ENCODE results near the gene DLGAP1. TPM values are rescaled to one million over a fixed set of nuclear protein-coding genes. Genes with fewer than 3 reads are reported as not detected.

Gene DLGAP1
- total and polyA plus RNA-seq, 2 donors (not counting 1 experiment from before 2014, with no cell fraction given): 0.07 to 0.61 TPM

- Histone ChIP-seq H2AFZ (ENCODE audit: insufficient read depth, low read depth, low read length, poor library complexity, severe bottlenecking) (no peak overlapping the region), H3K9me3 (ENCODE audit: control extremely low read depth in 1 of 3, control insufficient read depth in 2 of 3, insufficient read depth in 1 of 3, low read length in 2 of 3) (no peaks in the 10 kb centered on the region), H3K4me1 (ENCODE audit: control insufficient read depth in 2 of 2, insufficient read depth in 2 of 2, low read length in 2 of 2) (peaks cover 16 to 21% of the 10 kb centered on the region in 2 donors), H3K4me2 (replicated peaks; ENCODE audit: low read depth, low read length, poor library complexity, severe bottlenecking) (no peak overlapping the region), H3K79me2 (ENCODE audit: control insufficient read depth, insufficient read depth, low read length) (no peaks in the 10 kb centered on the region), H3K4me3 (ENCODE audit: control extremely low read depth in 1 of 5, extremely low read depth in 1 of 5, insufficient read depth in 1 of 5, low read depth in 2 of 5, low read length in 4 of 5) (no peak overlapping the region), H4K20me1 (ENCODE audit: control insufficient read depth, insufficient read depth, low read length, poor library complexity, severe bottlenecking) (no peaks in the 10 kb centered on the region), H3K27ac (ENCODE audit: low read length in 2 of 2) (no peak overlapping the region), H3K27me3 (replicated peaks in 1 of 4; ENCODE audit: control extremely low read depth in 1 of 4, control insufficient read depth in 3 of 4, insufficient read depth in 4 of 4, low read length in 3 of 4) (no peaks in the 10 kb centered on the region), H3K9ac (ENCODE audit: low read length) (no peak overlapping the region), H3K36me3 (replicated peaks in 1 of 2; ENCODE audit: control extremely low read depth in 1 of 2, control insufficient read depth in 1 of 2, extremely low read depth in 1 of 2, insufficient read depth in 2 of 2, low read length in 1 of 2) (no peaks in the 10 kb centered on the region)
- Mint-ChIP-seq H3K9me3 (ENCODE audit: insufficient read depth) (no peaks in the 10 kb centered on the region), H3K4me3 (no peak overlapping the region), H3K27me3 (no peaks in the 10 kb centered on the region), H3K27ac (no peak overlapping the region), H3K4me1 (peaks cover 26% of the 10 kb centered on the region)
- DNase-seq (peak; percentile 30), ATAC-seq (ENCODE audit: low read depth) (no peak)
- ChIA-PET POLR2A (interaction anchor here (0.6 to 1.8 kb wide), 2 partner anchors 212 to 367 kb away, joined by 3 to 4 read pairs; no protein-coding TSS in a partner anchor), CTCF (interaction anchor here (0.6 to 10.7 kb wide), 27 partner anchors 9 to 670 kb away, joined by 3 to 430 read pairs (median 14); partner anchors contain the start of gene MYL12A)
- no peak for TF ChIP-seq CTCF (IDR thresholded peaks at IDR 0.05)
- no peak for TF ChIP-seq EZH2 (IDR thresholded peaks at IDR 0.05; ENCODE audit: borderline replicate concordance, insufficient read depth, low read depth, low read length, poor library complexity, severe bottlenecking)
- intact Hi-C loops (cut with micrococcal nuclease): loop anchor here (5.0 kb wide), 2 partner anchors 672 to 732 kb away; no protein-coding TSS in a partner anchor
- 0% methylated on average over 2 of the region's 6 CpGs for WGBS (ENCODE audit: insufficient coverage)
Observed at GRCh38 chr18:3664563-3665178, 790.4 kb downstream of the DLGAP1 start.

- Histone ChIP-seq H3K9me3 (ENCODE audit: control extremely low read depth in 1 of 3, control insufficient read depth in 2 of 3, insufficient read depth in 1 of 3, low read length in 2 of 3) (no peaks in the 10 kb centered on the region), H3K9ac (ENCODE audit: low read length) (no peak overlapping the region), H3K27me3 (replicated peaks in 1 of 4; ENCODE audit: control extremely low read depth in 1 of 4, control insufficient read depth in 3 of 4, insufficient read depth in 4 of 4, low read length in 3 of 4) (no peaks in the 10 kb centered on the region), H2AFZ (ENCODE audit: insufficient read depth, low read depth, low read length, poor library complexity, severe bottlenecking) (no peak overlapping the region), H3K27ac (ENCODE audit: low read length in 2 of 2) (no peak overlapping the region), H3K4me3 (ENCODE audit: control extremely low read depth in 1 of 5, extremely low read depth in 1 of 5, insufficient read depth in 1 of 5, low read depth in 2 of 5, low read length in 4 of 5) (no peak overlapping the region), H4K20me1 (ENCODE audit: control insufficient read depth, insufficient read depth, low read length, poor library complexity, severe bottlenecking) (no peaks in the 10 kb centered on the region), H3K4me1 (ENCODE audit: control insufficient read depth in 2 of 2, insufficient read depth in 2 of 2, low read length in 2 of 2) (peaks cover 16 to 21% of the 10 kb centered on the region in 2 donors), H3K36me3 (replicated peaks in 1 of 2; ENCODE audit: control extremely low read depth in 1 of 2, control insufficient read depth in 1 of 2, extremely low read depth in 1 of 2, insufficient read depth in 2 of 2, low read length in 1 of 2) (no peaks in the 10 kb centered on the region), H3K4me2 (replicated peaks; ENCODE audit: low read depth, low read length, poor library complexity, severe bottlenecking) (no peak overlapping the region), H3K79me2 (ENCODE audit: control insufficient read depth, insufficient read depth, low read length) (no peaks in the 10 kb centered on the region)
- CTCF ChIA-PET: interaction anchor here (1.0 to 10.7 kb wide), 18 partner anchors 11 to 416 kb away, joined by 3 to 430 read pairs (median 20); partner anchors contain the start of gene MYL12A
- DNase-seq (no peak), ATAC-seq (ENCODE audit: low read depth) (no peak)
- peaks cover 26% of the 10 kb centered on the region for H3K4me1 Mint-ChIP-seq
- POLR2A ChIA-PET: interaction anchor here (0.6 to 1.8 kb wide), 2 partner anchors 211 to 367 kb away, joined by 3 to 4 read pairs; no protein-coding TSS in a partner anchor
- no peak overlapping the region for H3K4me3 Mint-ChIP-seq
- TF ChIP-seq EZH2 (IDR thresholded peaks at IDR 0.05; ENCODE audit: borderline replicate concordance, insufficient read depth, low read depth, low read length, poor library complexity, severe bottlenecking) (no peak), CTCF (IDR thresholded peaks at IDR 0.05) (no peak)
- no peaks in the 10 kb centered on the region for H3K9me3 Mint-ChIP-seq (ENCODE audit: insufficient read depth)
- intact Hi-C loops (cut with micrococcal nuclease): no loop called here
- H3K27me3 Mint-ChIP-seq: no peaks in the 10 kb centered on the region
- 100% methylated on average over 1 of the region's 2 CpGs for WGBS (ENCODE audit: insufficient coverage)
- H3K27ac Mint-ChIP-seq: no peak overlapping the region
Observed at GRCh38 chr18:3663870-3664512, 791.1 kb downstream of the DLGAP1 start.
